ENCODE data around the gene BTBD8.

BTBD8 gene

GRCh38 chr1:92211166-92211565 is 131.0 kb downstream of the BTBD8 start:
- Histone ChIP-seq H3K27ac (no peak overlapping the region), H3K9ac (ENCODE audit: insufficient read length) (no peak overlapping the region), H3K9me3 (ENCODE audit: low read depth, low read length) (peaks cover 2% of the 10 kb centered on the region; the same call in 1 of the 2 replicates), H3K4me3 (no peak overlapping the region), H3K36me3 (ENCODE audit: insufficient read depth, low read length) (no peaks in the 10 kb centered on the region)
- TF ChIP-seq POLR2AphosphoS5 (IDR thresholded peaks at IDR 0.05; ENCODE audit: borderline replicate concordance, low read depth, low read length) (no peak), FOXP2 (optimal IDR thresholded peaks at IDR 0.05; ENCODE audit: control extremely low read depth, extremely low read length, insufficient read depth) (no peak)
- no peak for DNase-seq (ENCODE audit: low read depth, low spot score)

- no peak for TF ChIP-seq POLR2AphosphoS5 (IDR thresholded peaks at IDR 0.05; ENCODE audit: borderline replicate concordance, low read depth, low read length)
- no peak for TF ChIP-seq FOXP2 (optimal IDR thresholded peaks at IDR 0.05; ENCODE audit: control extremely low read depth, extremely low read length, insufficient read depth)
- no peak for TF ChIP-seq EZH2 (IDR thresholded peaks at IDR 0.05)
- Histone ChIP-seq H3K36me3 (ENCODE audit: insufficient read depth, low read length) (no peaks in the 10 kb centered on the region), H3K9ac (ENCODE audit: insufficient read length) (no peak within 1 kb of the TSS), H3K27ac (no peak within 1 kb of the TSS), H3K4me3 (no peak within 1 kb of the TSS), H3K9me3 (ENCODE audit: low read depth, low read length) (no peaks in the 10 kb centered on the region)
- DNase-seq (ENCODE audit: low read depth, low spot score) = no peak
Observed at GRCh38 chr1:92217721-92218120, 137.6 kb downstream of the BTBD8 start, which contains the start of gene C1orf146. Gene C1orf146, plus strand, starts transcription at chr1:92217915. Its CDS starts 13,506 bp downstream, at chr1:92231421.

DNA sequence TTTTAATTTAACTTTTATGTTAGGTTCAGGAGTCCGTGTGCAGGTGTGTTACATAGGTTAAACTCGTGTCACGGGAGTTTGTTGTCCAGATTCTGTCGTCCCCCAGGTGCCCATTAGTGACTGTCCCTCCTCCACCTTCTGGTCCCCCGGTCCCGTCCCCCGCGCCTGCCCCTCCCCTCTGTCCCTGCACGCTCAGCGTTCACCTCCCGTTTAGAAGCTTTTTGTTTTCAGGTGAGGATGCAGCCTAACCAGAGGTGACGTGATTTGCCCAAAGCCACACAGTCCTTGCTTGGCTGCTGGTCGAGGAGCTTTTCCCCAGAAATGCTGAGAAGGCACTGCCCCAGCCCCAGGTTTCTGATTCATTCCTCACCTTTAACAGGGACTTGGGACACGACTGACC is 138.4 kb downstream of the BTBD8 start:
- TF ChIP-seq FOXP2 (optimal IDR thresholded peaks at IDR 0.05; ENCODE audit: control extremely low read depth, extremely low read length, insufficient read depth) (no peak), POLR2AphosphoS5 (IDR thresholded peaks at IDR 0.05; ENCODE audit: borderline replicate concordance, low read depth, low read length) (no peak), EZH2 (IDR thresholded peaks at IDR 0.05) (no peak)
- no peak overlapping the region for H3K9ac ChIP-seq (ENCODE audit: insufficient read length)
- H3K4me3 ChIP-seq = no peak overlapping the region
- no peak overlapping the region for H3K27ac ChIP-seq
- no peaks in the 10 kb centered on the region for H3K9me3 ChIP-seq (ENCODE audit: low read depth, low read length)
- no peaks in the 10 kb centered on the region for H3K36me3 ChIP-seq (ENCODE audit: insufficient read depth, low read length)
- DNase-seq (ENCODE audit: low read depth, low spot score) = no peak

GRCh38 chr1:92219028-92219427 is 138.9 kb downstream of the BTBD8 start:
- H3K27ac ChIP-seq = no peak overlapping the region
- DNase-seq (ENCODE audit: low read depth, low spot score) = no peak
- no peak overlapping the region for H3K4me3 ChIP-seq
- no peak for TF ChIP-seq EZH2 (IDR thresholded peaks at IDR 0.05)
- no peaks in the 10 kb centered on the region for H3K36me3 ChIP-seq (ENCODE audit: insufficient read depth, low read length)
- no peaks in the 10 kb centered on the region for H3K9me3 ChIP-seq (ENCODE audit: low read depth, low read length)
- no peak overlapping the region for H3K9ac ChIP-seq (ENCODE audit: insufficient read length)

- TF ChIP-seq POLR2AphosphoS5 (IDR thresholded peaks at IDR 0.05; ENCODE audit: borderline replicate concordance, low read depth, low read length) (no peak), FOXP2 (optimal IDR thresholded peaks at IDR 0.05; ENCODE audit: control extremely low read depth, extremely low read length, insufficient read depth) (no peak), EZH2 (IDR thresholded peaks at IDR 0.05) (no peak)
- DNase-seq (ENCODE audit: low read depth, low spot score) = no peak
- no peak overlapping the region for H3K9ac ChIP-seq (ENCODE audit: insufficient read length)
- H3K9me3 ChIP-seq (ENCODE audit: low read depth, low read length) = no peaks in the 10 kb centered on the region
- no peaks in the 10 kb centered on the region for H3K36me3 ChIP-seq (ENCODE audit: insufficient read depth, low read length)
- no peak overlapping the region for H3K27ac ChIP-seq
- no peak overlapping the region for H3K4me3 ChIP-seq
Observed at GRCh38 chr1:92228401-92228800, 148.3 kb downstream of the BTBD8 start.

DNA sequence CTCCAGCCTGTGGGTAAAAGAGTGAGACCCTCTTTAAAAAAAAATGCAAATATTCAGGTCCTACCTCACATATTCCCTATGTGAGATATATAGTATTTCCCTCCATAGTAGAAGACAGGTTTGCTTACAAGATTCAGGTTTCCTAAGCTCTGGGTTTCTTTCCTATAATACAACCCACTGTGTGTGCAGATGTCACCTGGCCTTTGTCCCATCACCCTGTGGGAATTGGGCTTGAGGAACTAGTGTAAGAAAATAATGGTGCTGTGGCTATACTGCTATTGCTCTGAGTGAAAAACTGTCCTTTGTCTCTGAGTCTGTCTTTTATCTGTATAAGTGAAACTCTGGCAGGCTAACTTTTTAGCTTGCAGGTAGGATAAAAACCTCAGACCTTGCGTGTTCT is 150.6 kb downstream of the BTBD8 start:
- Histone ChIP-seq H3K9ac (ENCODE audit: insufficient read length) (no peak overlapping the region), H3K9me3 (ENCODE audit: low read depth, low read length) (no peaks in the 10 kb centered on the region), H3K36me3 (ENCODE audit: insufficient read depth, low read length) (no peaks in the 10 kb centered on the region), H3K4me3 (no peak overlapping the region), H3K27ac (no peak overlapping the region)
- TF ChIP-seq POLR2AphosphoS5 (IDR thresholded peaks at IDR 0.05; ENCODE audit: borderline replicate concordance, low read depth, low read length) (no peak), FOXP2 (optimal IDR thresholded peaks at IDR 0.05; ENCODE audit: control extremely low read depth, extremely low read length, insufficient read depth) (no peak), EZH2 (IDR thresholded peaks at IDR 0.05) (no peak)
- DNase-seq (ENCODE audit: low read depth, low spot score) = no peak
